ENCODE measurements around the gene GEMIN7.

- TF ChIP-seq EZH2phosphoT487 (IDR thresholded peaks at IDR 0.05; ENCODE audit: low read depth, severe bottlenecking, unreplicated experiment) (no peak), CTCF (IDR thresholded peaks at IDR 0.05; ENCODE audit: poor library complexity) (no peak)
Measured at GRCh38 chr19:45118106-45118505, 39.0 kb downstream of the GEMIN7 start.
